Endothelial cell of umbilical vein (primary cell): ENCODE results near the gene GRAMD1B. TPM values are rescaled to one million over a fixed set of nuclear protein-coding genes. Genes with fewer than 3 reads are reported as not detected.

Experiments used
- BruUV-seq: library from RNA; stranded (reverse); fragments of 400-500 nt; replicated peaks from 2 replicates; lab custom pipeline; 2021; lab: Mats Ljungman, UMichigan
- CTCF ChIA-PET: fragments of 300-600, 350-600 bp; sonication (Branson Sonifier 250); formaldehyde crosslinking; loops from one replicate; lab custom pipeline; 2021; ENCODE audit warnings: antibody characterized with exemption, inconsistent platforms; lab: Charles Lee
- POLR2A ChIA-PET: fragments of 300-600, 350-600 bp; sonication (Branson Sonifier 250); formaldehyde crosslinking; loops from one replicate; lab custom pipeline; 2021; ENCODE audit warnings: antibody characterized with exemption, inconsistent platforms; lab: Charles Lee
- DNase-seq: peaks from one replicate; pipeline ENCODE4 v3.0.0-alpha.2; 2011; ENCODE audit warnings: low read depth, low spot score
- FAIRE-seq: peaks from 2 replicates; lab custom pipeline; 2011; peaks lifted over from hg19 to GRCh38; lab: Jason Lieb, UNC
- H2AFZ ChIP-seq: 2 replicates; pipeline ENCODE4 v1.6.0; 2012; ENCODE audit warnings: low read depth, low read length, control low read depth, inconsistent platforms
- H3K27ac ChIP-seq: 2 replicates; pipeline ENCODE4 v1.5.1; 2011; ENCODE audit warnings: low read depth, mild to moderate bottlenecking, control low read depth, low read length, moderate library complexity; ENCODE audit not compliant: insufficient read depth
- H3K27me3 ChIP-seq, 2 experiments: 2 replicates each; pipeline versions ENCODE4 v1.6.0 to v1.6.1; 2011; ENCODE audit warnings: low read length in 2 of 2, mixed read lengths in 1 of 2; ENCODE audit not compliant: control insufficient read depth in 2 of 2, insufficient read depth in 2 of 2
- H3K36me3 ChIP-seq, 2 experiments: 2 replicates in 1 of 2; 3 replicates in 1 of 2; pipeline ENCODE4 v1.5.1; 2011; ENCODE audit warnings: low read length in 2 of 2, mild to moderate bottlenecking in 1 of 2, moderate library complexity in 1 of 2; ENCODE audit not compliant: control insufficient read depth in 2 of 2, insufficient read depth in 2 of 2; ENCODE audit errors: extremely low read depth in 1 of 2
- H3K4me1 ChIP-seq: 3 replicates; pipeline ENCODE4 v1.5.1; 2011; ENCODE audit warnings: mild to moderate bottlenecking, low read length; ENCODE audit not compliant: control insufficient read depth, insufficient read depth; ENCODE audit errors: extremely low read depth
- H3K4me2 ChIP-seq: 2 replicates; pipeline ENCODE4 v1.6.1; 2011; ENCODE audit warnings: low read length, control low read depth, mixed read lengths; ENCODE audit not compliant: insufficient read depth
- H3K4me3 ChIP-seq, 3 experiments: fragments of 200-600 bp in 1 of 3; sonication (generic), shearing (Covaris generic) in 1 of 3; replicated peaks in 1 of 3; 2 replicates each; pipeline ENCODE4 v1.5.1; 2011 to 2016; ENCODE audit warnings: control low read depth in 3 of 3, low read length in 3 of 3, mild to moderate bottlenecking in 2 of 3, inconsistent platforms in 1 of 3, low read depth in 1 of 3, moderate library complexity in 1 of 3; ENCODE audit not compliant: insufficient read depth in 1 of 3
- H3K79me2 ChIP-seq: 2 replicates; pipeline ENCODE4 v1.6.0; 2012; ENCODE audit warnings: low read length, inconsistent platforms; ENCODE audit not compliant: control insufficient read depth, insufficient read depth
- H3K9ac ChIP-seq: replicated peaks from 2 replicates; pipeline ENCODE3; 2011; ENCODE audit warnings: low read length, control low read depth; ENCODE audit not compliant: insufficient read depth; ENCODE audit errors: extremely low read depth
- H3K9me1 ChIP-seq: replicated peaks from 3 replicates; pipeline ENCODE4 v1.6.0; 2011; ENCODE audit warnings: mild to moderate bottlenecking, low read length; ENCODE audit not compliant: control insufficient read depth, insufficient read depth; ENCODE audit errors: extremely low read depth
- H3K9me3 ChIP-seq: replicated peaks from 2 replicates; pipeline ENCODE4 v1.5.1; 2012; ENCODE audit warnings: low read length, inconsistent platforms; ENCODE audit not compliant: control insufficient read depth, insufficient read depth
- H4K20me1 ChIP-seq: replicated peaks from 2 replicates; pipeline ENCODE3; 2011; ENCODE audit warnings: mild to moderate bottlenecking, low read length; ENCODE audit not compliant: control insufficient read depth, insufficient read depth; ENCODE audit errors: extremely low read depth
- CTCF ChIP-seq, 2 donors: IDR thresholded peaks; 1 replicate in 1 of 2; 2 replicates in 1 of 2; pipeline ENCODE4 v1.5.1; 2011; ENCODE audit warnings: low read length in 2 of 2, mild to moderate bottlenecking in 2 of 2, moderate library complexity in 2 of 2, control low read depth in 1 of 2, inconsistent platforms in 1 of 2, low read depth in 1 of 2; ENCODE audit not compliant: insufficient read depth in 1 of 2; ENCODE audit errors: extremely low read depth in 1 of 2
- EZH2 ChIP-seq: IDR thresholded peaks from 2 replicates; pipeline ENCODE4 v1.6.1; 2012; ENCODE audit warnings: borderline replicate concordance, low read depth, mild to moderate bottlenecking, moderate library complexity, low read length, inconsistent platforms; ENCODE audit not compliant: severe bottlenecking
- FOS ChIP-seq: IDR thresholded peaks from 2 replicates; pipeline ENCODE4 v1.6.1; 2011; ENCODE audit warnings: mild to moderate bottlenecking, low read length, moderate library complexity, borderline replicate concordance; ENCODE audit not compliant: insufficient read depth
- GATA2 ChIP-seq: IDR thresholded peaks from 2 replicates; pipeline ENCODE4 v1.7.0; 2011; ENCODE audit warnings: low read depth, mild to moderate bottlenecking, moderate library complexity, mixed read lengths, low read length; ENCODE audit not compliant: insufficient read length, insufficient read depth
- JUN ChIP-seq: IDR thresholded peaks from 2 replicates; pipeline ENCODE4 v1.6.1; 2011; ENCODE audit warnings: borderline replicate concordance, low read depth; ENCODE audit not compliant: insufficient read length, insufficient read depth
- MYC ChIP-seq: IDR thresholded peaks from one replicate; pipeline ENCODE4 v1.6.1; 2011; ENCODE audit warnings: mild to moderate bottlenecking, low read depth, low read length
- POLR2A ChIP-seq: IDR thresholded peaks from 2 replicates; pipeline ENCODE4 v1.6.1; 2012; ENCODE audit warnings: low read depth, mild to moderate bottlenecking, control low read depth, low read length
- POLR2AphosphoS5 ChIP-seq: IDR thresholded peaks from 2 replicates; pipeline ENCODE4 v1.6.1; 2012; ENCODE audit warnings: low read depth, mild to moderate bottlenecking, control low read depth, low read length, moderate library complexity; ENCODE audit not compliant: insufficient read depth
- dilution Hi-C: fragments of 300-500 bp; cut with MboI; formaldehyde crosslinking; loops from one replicate; pipeline ENCODE4 v1.15.0; 2019; ENCODE audit warnings: low sequenced_read_pairs; ENCODE audit not compliant: extremely low pct_ligation_motif_present
- intact Hi-C: fragments of 100-400 bp; cut with micrococcal nuclease; formaldehyde crosslinking; loops from one replicate; pipeline ENCODE4 v1.10.0; 2022
- polyA plus RNA-seq, 4 experiments: library from polyadenylated mRNA; depleted of rRNA in 3 of 4; stranded (reverse) in 3 of 4; unstranded in 1 of 4; fragments of >200 nt; gene quantifications; 2 replicates each; pipeline versions ENCODE4 v1.2.1 to v1.2.3, GENCODE V29; 2011 to 2012; ENCODE audit warnings: missing spikeins in 1 of 4
- total RNA-seq: library from RNA; stranded (reverse); gene quantifications from 2 replicates; pipeline ENCODE4 v1.2.3, GENCODE V29; 2021
- TF ChIP-seq, protein P1 (sequence below): IDR thresholded peaks from 2 replicates; pipeline ENCODE4 v1.6.1; 2011; ENCODE audit not compliant: insufficient read depth, insufficient read length

The GRAMD1B gene
- total and polyA plus RNA-seq, 2 donors (not counting 3 experiments of a cell fraction or from before 2014, with no cell fraction given) = 5.1 to 11.1 TPM

- Histone ChIP-seq H3K4me1 (no peaks in the 10 kb centered on the region), H2AFZ (no peak overlapping the region), H3K4me3 (no peak overlapping the region), H4K20me1 (no peaks in the 10 kb centered on the region), H3K27me3 (peaks cover 0 to 2% of the 10 kb centered on the region in 2 experiments), H3K9ac (no peak overlapping the region), H3K4me2 (no peak overlapping the region), H3K9me1 (no peaks in the 10 kb centered on the region), H3K36me3 (no peaks in the 10 kb centered on the region), H3K27ac (no peak overlapping the region), H3K79me2 (no peaks in the 10 kb centered on the region), H3K9me3 (no peaks in the 10 kb centered on the region)
- CTCF ChIA-PET = interaction anchor here (1.2 to 1.4 kb wide), 2 partner anchors 12 to 15 kb away, joined by 3 to 5 read pairs; no protein-coding TSS in a partner anchor
- intact Hi-C loops (no loop called here), dilution Hi-C loops (no loop called here)
- TF ChIP-seq GATA2 = no peak
- TF ChIP-seq, protein P1, sequence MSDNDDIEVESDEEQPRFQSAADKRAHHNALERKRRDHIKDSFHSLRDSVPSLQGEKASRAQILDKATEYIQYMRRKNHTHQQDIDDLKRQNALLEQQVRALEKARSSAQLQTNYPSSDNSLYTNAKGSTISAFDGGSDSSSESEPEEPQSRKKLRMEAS = no peak
- TF ChIP-seq MYC = no peak
- TF ChIP-seq CTCF (IDR thresholded peaks at IDR 0.05; ENCODE audit: extremely low read depth in 1 of 2, insufficient read depth in 1 of 2, low read depth in 1 of 2, low read length in 2 of 2) = no peak
- no peak for TF ChIP-seq FOS
- TF ChIP-seq POLR2AphosphoS5 = no peak
- TF ChIP-seq POLR2A = no peak
- TF ChIP-seq EZH2 = no peak
- TF ChIP-seq JUN = no peak
- no TSS peak for BruUV-seq
- DNase-seq (no peak), FAIRE-seq (no peak)
- POLR2A ChIA-PET = no interaction called here
Measured at GRCh38 chr11:123569393-123569792, 139.3 kb downstream of the GRAMD1B start.
